ENCODE measurements around the gene AP2A2. TPM values are rescaled to one million over a fixed set of nuclear protein-coding genes. Genes with fewer than 3 reads are reported as not detected.
"Not testable (repeated sequence)": the region's sequence is repeated elsewhere in the genome, so short reads cannot be mapped to it uniquely, and the experiment has no call there.

The AP2A2 gene
- polyA plus RNA-seq, 3 donors: 5.7 to 61.0 (median 8.2) TPM

GRCh38 chr11:959608-960007, 33.9 kb downstream of the AP2A2 start:
- H4K20me1 ChIP-seq (ENCODE audit: insufficient read depth, low read length): peaks cover 51% of the 10 kb centered on the region
- H3K4me2 ChIP-seq (replicated peaks; ENCODE audit: extremely low read depth, low read length, poor library complexity, severe bottlenecking): no peak overlapping the region
- Mint-ChIP-seq H3K27ac (no peak overlapping the region), H3K9me3 (peaks cover 0 to 5% (median 0%) of the 10 kb centered on the region in 7 donors), H3K4me3 (no peak overlapping the region), H3K27me3 (ENCODE audit: low read depth in 3 of 3) (no peaks in the 10 kb centered on the region), H3K36me3 (peaks cover 56 to 77% of the 10 kb centered on the region in 2 donors), H3K4me1 (peaks cover 6% of the 10 kb centered on the region)
- H2AFZ ChIP-seq (ENCODE audit: insufficient read depth, low read depth, low read length, poor library complexity, severe bottlenecking): no peak overlapping the region
- no peak for TF ChIP-seq CTCF (IDR thresholded peaks at IDR 0.05)
- 88% methylated on average over 10 of the region's 10 CpGs for WGBS (ENCODE audit: insufficient coverage)
- DNase-seq: no peak
- peaks cover 0 to 1% of the 10 kb centered on the region in 2 donors for H3K9me3 ChIP-seq (replicated peaks in 1 of 2; ENCODE audit: control insufficient read depth in 1 of 2, insufficient read depth in 1 of 2, low read length in 2 of 2)
- no peak overlapping the region for H3K4me3 ChIP-seq (replicated peaks in 1 of 3; ENCODE audit: low read depth in 2 of 3, low read length in 3 of 3)
- H3K27ac ChIP-seq (ENCODE audit: low read depth in 1 of 2, low read length in 2 of 2): no peak overlapping the region
- H3K27me3 ChIP-seq (ENCODE audit: control insufficient read depth in 2 of 2, insufficient read depth in 2 of 2, low read length in 2 of 2): no peaks in the 10 kb centered on the region
- no peaks in the 10 kb centered on the region for H3K4me1 ChIP-seq (ENCODE audit: control insufficient read depth in 1 of 2, insufficient read depth in 2 of 2, low read length in 2 of 2)
- no peak overlapping the region for H3K9ac ChIP-seq (ENCODE audit: insufficient read depth, low read length, poor library complexity, severe bottlenecking)
- intact Hi-C loops (cut with micrococcal nuclease): no loop called here
- H3K79me2 ChIP-seq (ENCODE audit: insufficient read depth, low read length): peaks cover 27% of the 10 kb centered on the region
- H3K36me3 ChIP-seq (replicated peaks in 1 of 2; ENCODE audit: control insufficient read depth in 1 of 2, insufficient read depth in 2 of 2, low read length in 2 of 2): peaks cover 25 to 78% of the 10 kb centered on the region in 2 donors

- H3K36me3 ChIP-seq (replicated peaks in 1 of 2; ENCODE audit: control insufficient read depth in 1 of 2, insufficient read depth in 2 of 2, low read length in 2 of 2): peaks cover 25 to 79% of the 10 kb centered on the region in 2 donors
- H3K27ac Mint-ChIP-seq: peak overlapping the region in 1 of 7 donors; percentile 79
- H3K4me3 Mint-ChIP-seq; H3K4me2 ChIP-seq (replicated peaks; ENCODE audit: extremely low read depth, low read length, poor library complexity, severe bottlenecking); DNase-seq; H3K27me3 Mint-ChIP-seq (ENCODE audit: low read depth in 3 of 3); intact Hi-C loops (cut with micrococcal nuclease); H3K4me1 Mint-ChIP-seq; H3K9ac ChIP-seq (ENCODE audit: insufficient read depth, low read length, poor library complexity, severe bottlenecking); H3K4me3 ChIP-seq (replicated peaks in 1 of 3; ENCODE audit: low read depth in 2 of 3, low read length in 3 of 3); H3K27me3 ChIP-seq (ENCODE audit: control insufficient read depth in 2 of 2, insufficient read depth in 2 of 2, low read length in 2 of 2); H3K9me3 Mint-ChIP-seq; H2AFZ ChIP-seq (ENCODE audit: insufficient read depth, low read depth, low read length, poor library complexity, severe bottlenecking); H3K9me3 ChIP-seq (replicated peaks in 1 of 2; ENCODE audit: control insufficient read depth in 1 of 2, insufficient read depth in 1 of 2, low read length in 2 of 2); H3K4me1 ChIP-seq (ENCODE audit: control insufficient read depth in 1 of 2, insufficient read depth in 2 of 2, low read length in 2 of 2); H3K27ac ChIP-seq (ENCODE audit: low read depth in 1 of 2, low read length in 2 of 2): not testable (repeated sequence)
- WGBS (ENCODE audit: insufficient coverage): 92% methylated on average over 9 of the region's 18 CpGs
- peaks cover 48% of the 10 kb centered on the region for H4K20me1 ChIP-seq (ENCODE audit: insufficient read depth, low read length)
- peaks cover 60 to 77% of the 10 kb centered on the region in 2 donors for H3K36me3 Mint-ChIP-seq
- peaks cover 14% of the 10 kb centered on the region for H3K79me2 ChIP-seq (ENCODE audit: insufficient read depth, low read length)
Observed at GRCh38 chr11:961310-961920, 35.7 kb downstream of the AP2A2 start.

Measured in CD14-positive monocyte (primary cell).